Measurements from ENCODE around the gene DMAC2L. TPM values are rescaled to one million over a fixed set of nuclear protein-coding genes. Genes with fewer than 3 reads are reported as not detected.

DMAC2L gene
- total RNA-seq, 1 experiment from 2014 or later = 8.9 TPM

- Histone ChIP-seq H3K79me2 (ENCODE audit: insufficient read depth, low read length) (no peaks in the 10 kb centered on the region), H4K20me1 (ENCODE audit: insufficient read depth) (no peaks in the 10 kb centered on the region), H3K4me3 (replicated peaks in 1 of 2; ENCODE audit: low read depth in 1 of 2, low read length in 2 of 2) (no peak overlapping the region), H3K9ac (ENCODE audit: low read length) (no peak overlapping the region), H3K36me3 (ENCODE audit: control insufficient read depth in 1 of 2, insufficient read depth in 2 of 2, low read length in 2 of 2) (no peaks in the 10 kb centered on the region), H2AFZ (ENCODE audit: low read depth, low read length, poor library complexity, severe bottlenecking) (no peak overlapping the region), H3K27ac (ENCODE audit: low read depth, low read length) (no peak overlapping the region), H3K27me3 (ENCODE audit: insufficient read depth, low read length) (no peaks in the 10 kb centered on the region), H3K9me2 (ENCODE audit: insufficient read depth) (no peaks in the 10 kb centered on the region), H3K4me1 (ENCODE audit: control insufficient read depth in 1 of 2, insufficient read depth in 2 of 2, low read length in 2 of 2) (peaks cover 0 to 10% of the 10 kb centered on the region in 2 experiments; a peak in 2 of 4 replicates), H3K9me3 (ENCODE audit: control insufficient read depth in 1 of 2, insufficient read depth in 1 of 2, low read depth in 1 of 2, low read length in 2 of 2) (no peaks in the 10 kb centered on the region), H3K4me2 (ENCODE audit: low read length) (no peak overlapping the region)
- intact Hi-C loops (cut with micrococcal nuclease) = no loop called here
- DNase-seq (ENCODE audit: low read depth, low spot score) (no peak), ATAC-seq (no peak)
- BruUV-seq (replicated peaks) = no TSS peak
- CTCF ChIA-PET = interaction anchor here (1.0 kb wide), 1 partner anchor 15 kb away, joined by 3 read pairs; no protein-coding TSS in a partner anchor
- POLR2A ChIA-PET = no interaction called here
- TF ChIP-seq RAD21 (IDR thresholded peaks at IDR 0.05; ENCODE audit: low read depth) (no peak), POLR2AphosphoS5 (IDR thresholded peaks at IDR 0.05; ENCODE audit: low read depth, low read length) (no peak), TCF7L2 (IDR thresholded peaks at IDR 0.05; ENCODE audit: borderline replicate concordance, extremely low read depth, insufficient read depth, insufficient read length) (no peak), EZH2phosphoT487 (IDR thresholded peaks at IDR 0.05; ENCODE audit: borderline replicate concordance) (no peak), MAX (IDR thresholded peaks at IDR 0.05) (no peak), EZH2 (IDR thresholded peaks at IDR 0.05) (no peak), CBX3 (IDR thresholded peaks at IDR 0.05; ENCODE audit: low read depth) (no peak), SP1 (IDR thresholded peaks at IDR 0.05; ENCODE audit: low read depth) (no peak), CEBPB (IDR thresholded peaks at IDR 0.05; ENCODE audit: low read depth) (no peak), CTCF (IDR thresholded peaks at IDR 0.05 in 2 of 3, conservative IDR thresholded peaks at IDR 0.05 in 1 of 3; ENCODE audit: borderline replicate concordance in 1 of 3, insufficient read depth in 1 of 3, low read depth in 2 of 3, low read length in 2 of 3) (no peak), SIN3A (IDR thresholded peaks at IDR 0.05; ENCODE audit: low read depth) (no peak), FOSL1 (IDR thresholded peaks at IDR 0.05; ENCODE audit: low read depth) (no peak), JUND (IDR thresholded peaks at IDR 0.05) (no peak), ZBTB33 (IDR thresholded peaks at IDR 0.05; ENCODE audit: extremely low read depth, insufficient replicate concordance, low read length) (no peak), ZNF274 (IDR thresholded peaks at IDR 0.05; ENCODE audit: low read depth, low read length) (no peak), SRF (IDR thresholded peaks at IDR 0.05; ENCODE audit: low read depth) (no peak), ELF1 (IDR thresholded peaks at IDR 0.05; ENCODE audit: borderline replicate concordance, low read depth) (no peak), EGR1 (IDR thresholded peaks at IDR 0.05; ENCODE audit: low read depth) (no peak), ZFX (IDR thresholded peaks at IDR 0.05) (no peak)
- RAD21 ChIA-PET (ENCODE audit: low non-redundant PET in 1 of 2, low total read pairs in 2 of 2, uncharacterized antibody in 2 of 2, unreplicated experiment in 2 of 2) = no interaction called here
These were observed 32.9 kb downstream of the DMAC2L start for GRCh38 chr14:50344876-50345563.
